ENCODE measurements around the gene ANP32D.
"Not testable (repeated sequence)": the region's sequence is repeated elsewhere in the genome, so short reads cannot be mapped to it uniquely, and the experiment has no call there.

Gene ANP32D

DNA sequence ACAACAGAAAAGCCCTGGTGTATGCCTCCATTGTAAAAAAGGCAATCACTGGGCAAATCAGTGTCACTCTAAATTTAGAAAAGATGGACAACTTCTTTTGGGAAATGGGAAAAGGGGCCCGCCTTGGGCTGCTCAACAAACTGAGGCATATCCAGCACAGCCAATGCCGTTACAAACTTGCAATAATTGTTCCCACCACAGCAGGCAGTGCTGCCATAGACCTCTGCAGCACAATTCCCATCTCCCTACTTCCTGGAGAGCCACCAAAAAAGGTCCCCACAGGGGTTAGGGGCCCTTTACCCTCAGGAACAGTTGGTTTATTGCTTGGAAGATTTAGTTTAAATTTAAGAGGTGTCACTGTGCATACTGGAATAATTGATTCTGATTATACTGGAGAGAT lies 36.6 kb downstream of the ANP32D start:
- DNase-seq = no peak

DNA sequence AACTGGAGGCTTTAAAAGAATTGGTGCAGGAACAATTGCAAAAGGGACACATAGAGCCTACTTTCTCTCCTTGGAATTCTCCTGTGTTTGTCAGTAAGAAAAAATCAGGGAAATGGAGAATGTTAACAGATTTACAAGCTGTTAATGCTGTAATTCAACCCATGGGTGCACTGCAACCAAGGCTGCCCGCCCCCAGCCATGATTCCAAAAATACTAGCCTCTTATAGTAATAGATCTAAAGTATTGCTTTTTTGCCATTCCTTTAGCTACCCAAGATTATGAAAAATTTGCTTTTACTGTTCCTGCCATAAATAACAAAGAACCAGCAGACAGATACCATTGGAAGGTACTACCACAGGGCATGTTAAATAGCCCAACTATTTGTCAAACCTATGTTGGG lies 37.8 kb downstream of the ANP32D start:
- no peak for DNase-seq

DNA sequence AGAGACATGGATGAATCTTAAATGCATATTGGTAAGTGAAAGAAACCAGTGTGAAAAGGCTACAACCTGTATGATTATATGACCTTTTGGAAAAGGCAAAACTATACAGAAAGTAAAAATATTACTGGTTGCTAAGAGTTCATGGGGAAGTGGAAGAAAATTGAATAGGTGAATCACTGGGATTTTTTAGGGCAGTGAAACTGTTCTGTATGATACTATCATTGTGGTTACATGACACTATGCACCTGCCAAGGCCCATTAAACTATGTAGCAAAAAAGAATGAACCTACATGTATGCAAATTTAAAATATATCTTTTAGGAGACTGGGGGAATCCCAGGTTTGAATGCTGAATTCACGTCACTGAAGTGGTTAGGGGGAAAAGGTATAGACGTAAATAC lies 40.5 kb downstream of the ANP32D start:
- DNase-seq = no peak

DNA sequence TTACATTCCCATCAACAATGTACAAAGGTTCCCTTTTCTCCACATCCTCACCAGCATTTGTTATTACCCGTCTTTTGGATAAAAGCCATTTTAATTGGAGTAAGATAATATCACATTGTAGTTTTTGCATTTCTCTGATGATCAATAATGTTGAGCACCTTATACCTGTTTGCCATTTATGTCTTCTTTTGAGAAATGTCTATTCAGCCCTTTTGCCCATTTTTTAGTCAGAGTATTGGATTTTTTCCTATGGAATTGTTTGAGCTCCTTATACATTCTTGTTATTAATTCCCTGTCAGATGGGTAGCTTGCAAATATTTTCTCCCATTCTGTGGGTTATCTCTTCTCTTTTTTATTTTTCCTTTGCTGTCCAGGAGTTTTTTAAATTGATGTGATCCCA lies 42.4 kb downstream of the ANP32D start:
- DNase-seq = no peak

DNA sequence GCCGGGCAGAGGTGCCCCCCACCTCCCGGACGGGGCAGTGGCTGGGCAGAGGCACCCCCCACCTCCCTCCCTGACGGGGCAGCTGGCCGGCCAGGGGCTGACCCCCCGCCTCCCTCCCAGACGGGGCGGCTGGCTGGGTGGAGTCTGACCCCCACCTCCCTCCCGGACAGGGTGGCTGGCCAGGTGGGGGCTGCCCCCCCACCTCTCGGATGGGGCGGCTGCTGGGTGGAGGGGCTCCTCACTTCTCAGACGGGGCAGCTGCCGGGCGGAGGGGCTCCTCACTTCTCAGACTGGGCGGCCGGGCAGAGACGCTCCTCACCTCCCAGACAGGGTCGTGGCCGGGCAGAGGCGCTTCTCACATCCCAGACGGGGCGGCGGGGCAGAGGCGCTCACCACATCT lies 48.0 kb downstream of the ANP32D start:
- not testable (repeated sequence) for DNase-seq
